Keratinocyte (primary cell): ENCODE results near the gene ATP7B.

Experiments
- CTCF ChIP-seq, 3 experiments: IDR thresholded peaks in 1 of 3; conservative IDR thresholded peaks in 1 of 3; optimal IDR thresholded peaks in 1 of 3; 2 replicates in 2 of 3; 3 replicates in 1 of 3; pipeline versions ENCODE3 to v1.5.1; 2011; ENCODE audit warnings: low read length in 3 of 3, mild to moderate bottlenecking in 3 of 3, moderate library complexity in 2 of 3, control low read depth in 1 of 3, inconsistent platforms in 1 of 3; ENCODE audit not compliant: insufficient read depth in 2 of 3; ENCODE audit errors: extremely low read depth in 1 of 3
- EZH2 ChIP-seq: IDR thresholded peaks from one replicate; pipeline ENCODE4 v1.6.1; 2012; ENCODE audit warnings: inconsistent platforms, mild to moderate bottlenecking, low read length, moderate library complexity

- TF ChIP-seq CTCF (optimal IDR thresholded peaks at IDR 0.05 in 1 of 3, IDR thresholded peaks at IDR 0.05 in 1 of 3, conservative IDR thresholded peaks at IDR 0.05 in 1 of 3; ENCODE audit: extremely low read depth in 1 of 3, insufficient read depth in 2 of 3, low read length in 3 of 3) (no peak), EZH2 (no peak)
Measured at GRCh38 chr13:52025475-52026245, 14.4 kb upstream of the ATP7B start.
